HepG2 (cell line): ENCODE measurements around the gene PAM16. TPM values are rescaled to one million over a fixed set of nuclear protein-coding genes. Genes with fewer than 3 reads are reported as not detected.

ENCODE experiments used
- GATA4 ChIP-seq: sonication (generic); IDR thresholded peaks from 2 replicates; pipeline ENCODE4 v1.6.1; 2016; ENCODE audit warnings: antibody characterized with exemption, low read depth, borderline replicate concordance
- GFI1 ChIP-seq: sonication (generic); formaldehyde crosslinking; IDR thresholded peaks from 2 replicates; pipeline ENCODE4 v1.5.0; 2020; ENCODE audit warnings: missing genetic modification reagents, mild to moderate bottlenecking, borderline replicate concordance
- NBN ChIP-seq: fragments of 450-650 bp; conservative IDR thresholded peaks from 2 replicates; pipeline ENCODE4 v1.6.1; 2017
- NFKBIZ ChIP-seq: IDR thresholded peaks from 2 replicates; pipeline ENCODE4 v1.6.1; 2018; ENCODE audit warnings: missing genetic modification reagents, missing compliant biosample characterization
- PRMT3 ChIP-seq: sonication (generic); formaldehyde crosslinking; IDR thresholded peaks from 2 replicates; pipeline ENCODE4 v1.8.1; 2022; ENCODE audit warnings: low read depth, mild to moderate bottlenecking, moderate library complexity, missing genetic modification reagents, borderline replicate concordance
- PRPF4 ChIP-seq: fragments of 200-400 bp; formaldehyde crosslinking; IDR thresholded peaks from 2 replicates; pipeline ENCODE4 v1.6.1; 2016; ENCODE audit warnings: low read length, low read depth; ENCODE audit not compliant: poor library complexity, severe bottlenecking
- RFX3 ChIP-seq: IDR thresholded peaks from 2 replicates; pipeline ENCODE4 v1.6.1; 2016; ENCODE audit warnings: missing biosample characterization, missing genetic modification reagents
- THAP11 ChIP-seq: IDR thresholded peaks from 2 replicates; pipeline ENCODE4 v1.6.1; 2016; ENCODE audit warnings: missing biosample characterization, missing genetic modification reagents
- ZNF17 ChIP-seq: sonication (generic); formaldehyde crosslinking; IDR thresholded peaks from 2 replicates; pipeline ENCODE4 v1.5.0; 2020; ENCODE audit warnings: mild to moderate bottlenecking, missing genetic modification reagents
- ZNF180 ChIP-seq: sonication (generic); formaldehyde crosslinking; IDR thresholded peaks from 2 replicates; pipeline ENCODE4 v1.4.0; 2020; ENCODE audit warnings: low read depth, missing genetic modification reagents, borderline replicate concordance
- ZNF367 ChIP-seq: sonication (generic); formaldehyde crosslinking; IDR thresholded peaks from 2 replicates; pipeline ENCODE4 v1.4.0; 2020; ENCODE audit warnings: missing genetic modification reagents, borderline replicate concordance
- ZNF549 ChIP-seq: sonication (generic); formaldehyde crosslinking; IDR thresholded peaks from 2 replicates; pipeline ENCODE4 v1.5.0; 2020; ENCODE audit warnings: missing genetic modification reagents
- ZNF589 ChIP-seq: sonication (generic); formaldehyde crosslinking; conservative IDR thresholded peaks from 2 replicates; pipeline ENCODE4 v1.8.0; 2022; ENCODE audit warnings: mild to moderate bottlenecking, moderate library complexity, missing genetic modification reagents
- ZNF772 ChIP-seq: sonication (generic); formaldehyde crosslinking; IDR thresholded peaks from 2 replicates; pipeline ENCODE4 v1.5.0; 2020; ENCODE audit warnings: mild to moderate bottlenecking, missing genetic modification reagents
- polyA plus RNA-seq, 8 experiments: library from polyadenylated mRNA; depleted of rRNA in 3 of 8; stranded (reverse) in 7 of 8; unstranded in 1 of 8; fragments of >200 nt; fragmentation: Illumina TruSeq in 4 of 8; extraction: Trizol in 4 of 8; gene quantifications; 2 replicates each; pipeline versions ENCODE4 v1.2.1 to v1.2.3, GENCODE V29; 2011 to 2016; ENCODE audit warnings: low read depth in 4 of 8, missing spikeins in 1 of 8, mixed read lengths in 1 of 8; ENCODE audit not compliant: insufficient read depth in 1 of 8
- total RNA-seq, 5 experiments: library from RNA; depleted of rRNA; stranded (reverse); fragments of >200 nt; fragmentation: Illumina TruSeq; extraction: Trizol; gene quantifications; 2 replicates each; pipeline ENCODE4 v1.2.3, GENCODE V29; 2016; ENCODE audit warnings: low read depth in 1 of 5
- TF ChIP-seq, protein P1 (sequence below): sonication (generic); formaldehyde crosslinking; IDR thresholded peaks from 2 replicates; pipeline ENCODE4 v1.5.1; 2020; ENCODE audit warnings: mild to moderate bottlenecking, missing genetic modification reagents, moderate library complexity
- TF ChIP-seq, protein P2 (sequence below), 2 experiments: sonication (generic) in 1 of 2; formaldehyde crosslinking in 1 of 2; IDR thresholded peaks; 2 replicates each; pipeline versions ENCODE4 v1.4.0 to v1.6.1; 2018 to 2020; ENCODE audit warnings: missing genetic modification reagents in 2 of 2, borderline replicate concordance in 1 of 2, low read depth in 1 of 2, mild to moderate bottlenecking in 1 of 2, missing biosample characterization in 1 of 2
- TF ChIP-seq, protein P3 (sequence below): sonication (generic); formaldehyde crosslinking; IDR thresholded peaks from 2 replicates; pipeline ENCODE4 v1.8.0; 2022; ENCODE audit warnings: missing genetic modification reagents, mild to moderate bottlenecking, moderate library complexity, borderline replicate concordance
- TF ChIP-seq, protein P4 (sequence below): sonication (generic); formaldehyde crosslinking; IDR thresholded peaks from 2 replicates; pipeline ENCODE4 v1.5.0; 2020; ENCODE audit warnings: mild to moderate bottlenecking, missing genetic modification reagents

PAM16 gene
- total and polyA plus RNA-seq, 2 of the 13 experiments (the other 11 are each of a cell fraction or from before 2014, with no cell fraction given) = 51.5 to 51.8 TPM

DNA sequence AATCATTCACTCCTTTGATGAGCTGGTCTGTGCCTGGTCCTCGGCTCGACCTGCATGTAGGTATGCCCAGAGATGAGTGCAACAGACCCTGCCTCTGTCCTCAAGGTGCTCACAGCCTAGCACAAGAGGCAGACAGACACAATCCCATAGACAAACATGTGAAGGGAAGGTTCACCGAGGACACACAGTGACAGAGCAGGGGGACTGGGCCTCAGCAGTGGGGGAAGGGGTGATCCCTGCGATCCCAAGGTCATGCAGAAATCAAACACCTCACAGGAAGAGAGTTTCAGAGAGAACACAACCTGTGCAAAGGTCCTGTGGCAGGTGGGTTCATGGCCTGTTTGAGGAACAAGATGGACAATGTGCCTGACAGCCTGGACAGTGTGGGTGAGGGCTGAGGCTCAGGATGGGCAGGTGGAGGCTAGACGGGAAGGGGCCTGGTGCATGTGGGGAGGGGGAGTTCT, 16.3 kb upstream of the PAM16 start (continued):
- TF ChIP-seq, protein P1, sequence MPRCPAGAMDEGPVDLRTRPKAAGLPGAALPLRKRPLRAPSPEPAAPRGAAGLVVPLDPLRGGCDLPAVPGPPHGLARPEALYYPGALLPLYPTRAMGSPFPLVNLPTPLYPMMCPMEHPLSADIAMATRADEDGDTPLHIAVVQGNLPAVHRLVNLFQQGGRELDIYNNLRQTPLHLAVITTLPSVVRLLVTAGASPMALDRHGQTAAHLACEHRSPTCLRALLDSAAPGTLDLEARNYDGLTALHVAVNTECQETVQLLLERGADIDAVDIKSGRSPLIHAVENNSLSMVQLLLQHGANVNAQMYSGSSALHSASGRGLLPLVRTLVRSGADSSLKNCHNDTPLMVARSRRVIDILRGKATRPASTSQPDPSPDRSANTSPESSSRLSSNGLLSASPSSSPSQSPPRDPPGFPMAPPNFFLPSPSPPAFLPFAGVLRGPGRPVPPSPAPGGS (CRISPR knock-in tag) = no peak
- TF ChIP-seq RFX3 (CRISPR knock-in tag) (no peak), ZNF589 (CRISPR knock-in tag) (no peak), GATA4 (no peak), PRPF4 (no peak), PRMT3 (CRISPR knock-in tag) (no peak), ZNF180 (CRISPR knock-in tag) (no peak), ZNF17 (no peak), NFKBIZ (CRISPR knock-in tag) (no peak; the same call in 1 of the 2 replicates), ZNF772 (CRISPR knock-in tag) (peak; percentile 66; the same call in 1 of the 2 replicates), NBN (no peak), ZNF367 (CRISPR knock-in tag) (no peak), GFI1 (CRISPR knock-in tag) (no peak; the same call in 1 of the 2 replicates), THAP11 (CRISPR knock-in tag) (0 out of 2 replicates have a peak, but pooled peaks have one; percentile 17), ZNF549 (CRISPR knock-in tag) (no peak)
- TF ChIP-seq, protein P2, sequence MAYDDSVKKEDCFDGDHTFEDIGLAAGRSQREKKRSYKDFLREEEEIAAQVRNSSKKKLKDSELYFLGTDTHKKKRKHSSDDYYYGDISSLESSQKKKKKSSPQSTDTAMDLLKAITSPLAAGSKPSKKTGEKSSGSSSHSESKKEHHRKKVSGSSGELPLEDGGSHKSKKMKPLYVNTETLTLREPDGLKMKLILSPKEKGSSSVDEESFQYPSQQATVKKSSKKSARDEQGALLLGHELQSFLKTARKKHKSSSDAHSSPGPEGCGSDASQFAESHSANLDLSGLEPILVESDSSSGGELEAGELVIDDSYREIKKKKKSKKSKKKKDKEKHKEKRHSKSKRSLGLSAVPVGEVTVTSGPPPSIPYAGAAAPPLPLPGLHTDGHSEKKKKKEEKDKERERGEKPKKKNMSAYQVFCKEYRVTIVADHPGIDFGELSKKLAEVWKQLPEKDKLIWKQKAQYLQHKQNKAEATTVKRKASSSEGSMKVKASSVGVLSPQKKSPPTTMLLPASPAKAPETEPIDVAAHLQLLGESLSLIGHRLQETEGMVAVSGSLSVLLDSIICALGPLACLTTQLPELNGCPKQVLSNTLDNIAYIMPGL (CRISPR knock-in tag; IDR thresholded peaks at IDR 0.05; ENCODE audit: borderline replicate concordance in 1 of 2, low read depth in 1 of 2) = peak in 1 of 2 experiments; percentile 52; a peak in 1 of 4 replicates
- TF ChIP-seq, protein P3, sequence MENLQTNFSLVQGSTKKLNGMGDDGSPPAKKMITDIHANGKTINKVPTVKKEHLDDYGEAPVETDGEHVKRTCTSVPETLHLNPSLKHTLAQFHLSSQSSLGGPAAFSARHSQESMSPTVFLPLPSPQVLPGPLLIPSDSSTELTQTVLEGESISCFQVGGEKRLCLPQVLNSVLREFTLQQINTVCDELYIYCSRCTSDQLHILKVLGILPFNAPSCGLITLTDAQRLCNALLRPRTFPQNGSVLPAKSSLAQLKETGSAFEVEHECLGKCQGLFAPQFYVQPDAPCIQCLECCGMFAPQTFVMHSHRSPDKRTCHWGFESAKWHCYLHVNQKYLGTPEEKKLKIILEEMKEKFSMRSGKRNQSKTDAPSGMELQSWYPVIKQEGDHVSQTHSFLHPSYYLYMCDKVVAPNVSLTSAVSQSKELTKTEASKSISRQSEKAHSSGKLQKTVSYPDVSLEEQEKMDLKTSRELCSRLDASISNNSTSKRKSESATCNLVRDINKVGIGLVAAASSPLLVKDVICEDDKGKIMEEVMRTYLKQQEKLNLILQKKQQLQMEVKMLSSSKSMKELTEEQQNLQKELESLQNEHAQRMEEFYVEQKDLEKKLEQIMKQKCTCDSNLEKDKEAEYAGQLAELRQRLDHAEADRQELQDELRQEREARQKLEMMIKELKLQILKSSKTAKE (CRISPR knock-in tag) = peak; percentile 90
- TF ChIP-seq, protein P4, sequence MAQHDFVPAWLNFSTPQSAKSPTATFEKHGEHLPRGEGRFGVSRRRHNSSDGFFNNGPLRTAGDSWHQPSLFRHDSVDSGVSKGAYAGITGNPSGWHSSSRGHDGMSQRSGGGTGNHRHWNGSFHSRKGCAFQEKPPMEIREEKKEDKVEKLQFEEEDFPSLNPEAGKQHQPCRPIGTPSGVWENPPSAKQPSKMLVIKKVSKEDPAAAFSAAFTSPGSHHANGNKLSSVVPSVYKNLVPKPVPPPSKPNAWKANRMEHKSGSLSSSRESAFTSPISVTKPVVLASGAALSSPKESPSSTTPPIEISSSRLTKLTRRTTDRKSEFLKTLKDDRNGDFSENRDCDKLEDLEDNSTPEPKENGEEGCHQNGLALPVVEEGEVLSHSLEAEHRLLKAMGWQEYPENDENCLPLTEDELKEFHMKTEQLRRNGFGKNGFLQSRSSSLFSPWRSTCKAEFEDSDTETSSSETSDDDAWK (CRISPR knock-in tag) = no peak
